ENCODE results near the gene DYSF.

DNA sequence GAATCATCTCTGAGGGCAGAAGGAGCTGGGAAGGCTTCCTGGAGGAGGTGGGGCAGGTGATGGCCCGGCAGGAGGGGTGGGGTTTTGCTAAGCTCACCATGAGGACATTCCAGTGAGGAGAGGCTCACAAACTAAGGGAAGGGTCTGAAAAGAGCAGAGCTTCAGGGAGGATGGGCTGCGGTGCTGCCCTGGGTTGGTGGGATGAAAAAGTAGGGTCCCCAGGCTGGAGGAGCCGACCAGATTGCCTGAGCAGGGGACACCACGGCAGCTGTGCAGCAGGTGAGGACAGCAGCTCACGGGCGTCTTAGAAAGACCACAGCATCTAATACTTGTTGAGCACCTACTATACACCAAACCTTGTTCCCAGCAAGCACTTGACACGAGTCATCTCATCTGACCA is 82.2 kb downstream of the DYSF start:
- TF ChIP-seq, protein P1, sequence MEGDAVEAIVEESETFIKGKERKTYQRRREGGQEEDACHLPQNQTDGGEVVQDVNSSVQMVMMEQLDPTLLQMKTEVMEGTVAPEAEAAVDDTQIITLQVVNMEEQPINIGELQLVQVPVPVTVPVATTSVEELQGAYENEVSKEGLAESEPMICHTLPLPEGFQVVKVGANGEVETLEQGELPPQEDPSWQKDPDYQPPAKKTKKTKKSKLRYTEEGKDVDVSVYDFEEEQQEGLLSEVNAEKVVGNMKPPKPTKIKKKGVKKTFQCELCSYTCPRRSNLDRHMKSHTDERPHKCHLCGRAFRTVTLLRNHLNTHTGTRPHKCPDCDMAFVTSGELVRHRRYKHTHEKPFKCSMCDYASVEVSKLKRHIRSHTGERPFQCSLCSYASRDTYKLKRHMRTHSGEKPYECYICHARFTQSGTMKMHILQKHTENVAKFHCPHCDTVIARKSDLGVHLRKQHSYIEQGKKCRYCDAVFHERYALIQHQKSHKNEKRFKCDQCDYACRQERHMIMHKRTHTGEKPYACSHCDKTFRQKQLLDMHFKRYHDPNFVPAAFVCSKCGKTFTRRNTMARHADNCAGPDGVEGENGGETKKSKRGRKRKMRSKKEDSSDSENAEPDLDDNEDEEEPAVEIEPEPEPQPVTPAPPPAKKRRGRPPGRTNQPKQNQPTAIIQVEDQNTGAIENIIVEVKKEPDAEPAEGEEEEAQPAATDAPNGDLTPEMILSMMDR (IDR thresholded peaks at IDR 0.05; ENCODE audit: low read depth, low read length, poor library complexity, severe bottlenecking): no peak
- TF ChIP-seq EZH2phosphoT487 (IDR thresholded peaks at IDR 0.05; ENCODE audit: borderline replicate concordance, low read length): no peak
